ENCODE measurements around the gene MIX23. TPM values are rescaled to one million over a fixed set of nuclear protein-coding genes. Genes with fewer than 3 reads are reported as not detected.

MIX23 gene
- total RNA-seq, 1 experiment from 2014 or later: 85.2 TPM

- BruUV-seq (replicated peaks): no TSS peak
- H3K27ac Mint-ChIP-seq (ENCODE audit: unreplicated experiment): no peak overlapping the region
Measured at GRCh38 chr3:122314228-122314876, 68.7 kb downstream of the MIX23 start.

GRCh38 chr3:122313281-122313680, 69.8 kb downstream of the MIX23 start:
- H3K36me3 ChIP-seq (ENCODE audit: control insufficient read depth, insufficient read depth, low read length): no peaks in the 10 kb centered on the region
- H3K4me1 ChIP-seq: no peaks in the 10 kb centered on the region
- no TSS peak for BruUV-seq (replicated peaks)
- Mint-ChIP-seq H3K9me3 (ENCODE audit: unreplicated experiment) (no peaks in the 10 kb centered on the region), H3K27ac (ENCODE audit: unreplicated experiment) (no peak overlapping the region), H3K27me3 (ENCODE audit: insufficient read depth, unreplicated experiment) (peaks cover 2% of the 10 kb centered on the region), H3K36me3 (ENCODE audit: insufficient read depth, unreplicated experiment) (no peaks in the 10 kb centered on the region), H3K4me3 (ENCODE audit: unreplicated experiment) (no peak overlapping the region), H3K4me1 (ENCODE audit: low read depth, unreplicated experiment) (no peaks in the 10 kb centered on the region)
- no peak overlapping the region for H3K4me3 ChIP-seq (ENCODE audit: low read depth, low read length)
- no peaks in the 10 kb centered on the region for H3K27me3 ChIP-seq (replicated peaks; ENCODE audit: control insufficient read depth, insufficient read depth, low read length)
- POLR2A ChIA-PET: no interaction called here
- no peak for TF ChIP-seq CTCF (IDR thresholded peaks at IDR 0.05; ENCODE audit: insufficient read depth in 1 of 2, low read depth in 1 of 2, low read length in 1 of 2, severe bottlenecking in 1 of 2, unreplicated experiment in 1 of 2)
- no peak for DNase-seq
- CTCF ChIA-PET: no interaction called here
- H3K9me3 ChIP-seq: no peaks in the 10 kb centered on the region
- intact Hi-C loops (cut with micrococcal nuclease; ENCODE audit: unreplicated experiment): no loop called here

More at GRCh38 chr3:122314228-122314876, 68.7 kb downstream of the MIX23 start:
- H3K4me3 ChIP-seq (ENCODE audit: low read depth, low read length): no peak overlapping the region
- TF ChIP-seq CTCF (IDR thresholded peaks at IDR 0.05; ENCODE audit: insufficient read depth in 1 of 2, low read depth in 1 of 2, low read length in 1 of 2, severe bottlenecking in 1 of 2, unreplicated experiment in 1 of 2): no peak
- H3K36me3 ChIP-seq (ENCODE audit: control insufficient read depth, insufficient read depth, low read length): no peaks in the 10 kb centered on the region
- no peak for DNase-seq
- peaks cover 2% of the 10 kb centered on the region for H3K27me3 Mint-ChIP-seq (ENCODE audit: insufficient read depth, unreplicated experiment)
- ChIA-PET CTCF (no interaction called here), POLR2A (no interaction called here)
- H3K36me3 Mint-ChIP-seq (ENCODE audit: insufficient read depth, unreplicated experiment): no peaks in the 10 kb centered on the region
- H3K4me1 Mint-ChIP-seq (ENCODE audit: low read depth, unreplicated experiment): no peaks in the 10 kb centered on the region
- no peaks in the 10 kb centered on the region for H3K9me3 ChIP-seq
- H3K4me1 ChIP-seq: no peaks in the 10 kb centered on the region
- intact Hi-C loops (cut with micrococcal nuclease; ENCODE audit: unreplicated experiment): no loop called here
- H3K4me3 Mint-ChIP-seq (ENCODE audit: unreplicated experiment): no peak overlapping the region
- no peaks in the 10 kb centered on the region for H3K27me3 ChIP-seq (replicated peaks; ENCODE audit: control insufficient read depth, insufficient read depth, low read length)
- peaks cover 9% of the 10 kb centered on the region for H3K9me3 Mint-ChIP-seq (ENCODE audit: unreplicated experiment)

- DNase-seq: no peak
- no peak for TF ChIP-seq CTCF (IDR thresholded peaks at IDR 0.05; ENCODE audit: insufficient read depth in 1 of 2, low read depth in 1 of 2, low read length in 1 of 2, severe bottlenecking in 1 of 2, unreplicated experiment in 1 of 2)
Measured at GRCh38 chr3:122312826-122313225, 70.2 kb downstream of the MIX23 start.

More at GRCh38 chr3:122312826-122313225, 70.2 kb downstream of the MIX23 start:
- Histone ChIP-seq H3K4me3 (ENCODE audit: low read depth, low read length) (no peak overlapping the region), H3K36me3 (ENCODE audit: control insufficient read depth, insufficient read depth, low read length) (no peaks in the 10 kb centered on the region), H3K4me1 (no peaks in the 10 kb centered on the region), H3K27me3 (replicated peaks; ENCODE audit: control insufficient read depth, insufficient read depth, low read length) (no peaks in the 10 kb centered on the region), H3K9me3 (no peaks in the 10 kb centered on the region)
- no peak overlapping the region for H3K4me3 Mint-ChIP-seq (ENCODE audit: unreplicated experiment)
- intact Hi-C loops (cut with micrococcal nuclease; ENCODE audit: unreplicated experiment): no loop called here
- no peaks in the 10 kb centered on the region for H3K36me3 Mint-ChIP-seq (ENCODE audit: insufficient read depth, unreplicated experiment)
- peaks cover 2% of the 10 kb centered on the region for H3K27me3 Mint-ChIP-seq (ENCODE audit: insufficient read depth, unreplicated experiment)
- BruUV-seq (replicated peaks): no TSS peak
- no peaks in the 10 kb centered on the region for H3K4me1 Mint-ChIP-seq (ENCODE audit: low read depth, unreplicated experiment)
- ChIA-PET CTCF (no interaction called here), POLR2A (no interaction called here)
- no peaks in the 10 kb centered on the region for H3K9me3 Mint-ChIP-seq (ENCODE audit: unreplicated experiment)
- H3K27ac Mint-ChIP-seq (ENCODE audit: unreplicated experiment): no peak overlapping the region

Data from Caco-2 (cell line).